ENCODE measurements around the gene TTLL1. TPM values are rescaled to one million over a fixed set of nuclear protein-coding genes. Genes with fewer than 3 reads are reported as not detected.

Gene TTLL1
- total and polyA plus RNA-seq, 2 donors (not counting 3 experiments of a cell fraction or from before 2014, with no cell fraction given): 9.0 to 17.0 TPM

DNA sequence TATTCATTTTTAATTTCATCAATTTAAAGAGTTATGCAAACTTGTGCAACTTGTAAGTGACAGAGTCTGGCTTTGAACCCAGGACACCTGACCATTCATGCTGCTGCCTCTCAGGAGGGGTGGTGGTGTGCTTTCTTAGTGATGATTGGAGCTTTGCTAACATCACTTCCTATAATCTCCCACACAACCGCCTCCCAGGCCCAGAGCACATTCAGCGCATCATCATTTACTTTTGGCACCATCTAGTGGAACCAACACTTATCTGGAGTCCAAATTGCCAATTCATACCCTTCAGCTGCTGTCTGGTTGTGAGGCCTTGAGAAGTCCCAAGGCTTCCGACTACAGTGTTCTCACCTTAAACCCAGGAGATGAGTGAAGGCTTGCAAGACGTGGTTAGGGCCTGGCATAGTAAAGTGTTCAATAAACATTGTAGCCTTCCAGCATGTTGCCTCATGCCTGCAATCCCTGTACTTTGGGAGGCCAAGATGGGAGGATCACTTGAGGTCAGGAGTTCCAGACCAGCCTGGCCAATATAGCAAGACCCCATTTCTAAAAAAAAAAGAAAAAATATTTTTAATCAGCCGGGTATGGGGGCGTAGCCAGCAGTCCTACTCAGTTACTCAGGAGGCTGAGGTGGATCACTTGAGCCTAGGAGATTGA, 1.1 kb upstream of the TTLL1 start:
- BruUV-seq (replicated peaks): no TSS peak
- H3K27me3 ChIP-seq (ENCODE audit: control insufficient read depth in 2 of 2, insufficient read depth in 2 of 2, low read length in 2 of 2): no peaks in the 10 kb centered on the region
- H4K20me1 ChIP-seq (replicated peaks; ENCODE audit: control insufficient read depth, extremely low read depth, insufficient read depth, low read length): no peaks in the 10 kb centered on the region
- H3K79me2 ChIP-seq (ENCODE audit: control insufficient read depth, insufficient read depth, low read length): no peaks in the 10 kb centered on the region
- no peaks in the 10 kb centered on the region for H3K36me3 ChIP-seq (ENCODE audit: control insufficient read depth in 2 of 2, extremely low read depth in 1 of 2, insufficient read depth in 2 of 2, low read length in 2 of 2)
- ChIA-PET POLR2A (interaction anchor here (0.7 kb wide), 1 partner anchor 475 kb away, joined by 3 read pairs; the partner anchor contains the start of gene POLDIP3), CTCF (interaction anchor here (0.6 to 1.6 kb wide), 25 partner anchors 8 to 476 kb away, joined by 3 to 19 read pairs (median 4); partner anchors contain the start of genes ARFGAP3 and POLDIP3)
- TF ChIP-seq, protein P1, sequence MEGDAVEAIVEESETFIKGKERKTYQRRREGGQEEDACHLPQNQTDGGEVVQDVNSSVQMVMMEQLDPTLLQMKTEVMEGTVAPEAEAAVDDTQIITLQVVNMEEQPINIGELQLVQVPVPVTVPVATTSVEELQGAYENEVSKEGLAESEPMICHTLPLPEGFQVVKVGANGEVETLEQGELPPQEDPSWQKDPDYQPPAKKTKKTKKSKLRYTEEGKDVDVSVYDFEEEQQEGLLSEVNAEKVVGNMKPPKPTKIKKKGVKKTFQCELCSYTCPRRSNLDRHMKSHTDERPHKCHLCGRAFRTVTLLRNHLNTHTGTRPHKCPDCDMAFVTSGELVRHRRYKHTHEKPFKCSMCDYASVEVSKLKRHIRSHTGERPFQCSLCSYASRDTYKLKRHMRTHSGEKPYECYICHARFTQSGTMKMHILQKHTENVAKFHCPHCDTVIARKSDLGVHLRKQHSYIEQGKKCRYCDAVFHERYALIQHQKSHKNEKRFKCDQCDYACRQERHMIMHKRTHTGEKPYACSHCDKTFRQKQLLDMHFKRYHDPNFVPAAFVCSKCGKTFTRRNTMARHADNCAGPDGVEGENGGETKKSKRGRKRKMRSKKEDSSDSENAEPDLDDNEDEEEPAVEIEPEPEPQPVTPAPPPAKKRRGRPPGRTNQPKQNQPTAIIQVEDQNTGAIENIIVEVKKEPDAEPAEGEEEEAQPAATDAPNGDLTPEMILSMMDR (IDR thresholded peaks at IDR 0.05; ENCODE audit: extremely low read depth in 1 of 2, insufficient read depth in 1 of 2, low read depth in 1 of 2, low read length in 2 of 2): peak; percentile 39 to 53
- no peak for TF ChIP-seq EZH2 (IDR thresholded peaks at IDR 0.05; ENCODE audit: borderline replicate concordance, low read depth, low read length, severe bottlenecking)
- peak; percentile 80 for DNase-seq (ENCODE audit: low read depth, low spot score)
- no peak overlapping the region for H2AFZ ChIP-seq (ENCODE audit: low read depth, low read length)
- H3K4me1 ChIP-seq (ENCODE audit: control insufficient read depth, extremely low read depth, insufficient read depth, low read length): peaks cover 4% of the 10 kb centered on the region
- no peak overlapping the region for H3K4me2 ChIP-seq (ENCODE audit: insufficient read depth, low read length)
- no peak overlapping the region for H3K4me3 ChIP-seq (replicated peaks in 1 of 3; ENCODE audit: insufficient read depth in 1 of 3, low read depth in 1 of 3, low read length in 3 of 3)
- intact Hi-C loops (cut with micrococcal nuclease): loop anchor here (1.0 kb wide), 2 partner anchors 310 to 469 kb away; no protein-coding TSS in a partner anchor
- FAIRE-seq: peak; percentile 94
- H3K9me1 ChIP-seq (replicated peaks; ENCODE audit: control insufficient read depth, extremely low read depth, insufficient read depth, low read length): no peaks in the 10 kb centered on the region
- no peaks in the 10 kb centered on the region for H3K9me3 ChIP-seq (replicated peaks; ENCODE audit: control insufficient read depth, insufficient read depth, low read length)
- dilution Hi-C loops (cut with MboI; ENCODE audit: extremely low pct_ligation_motif_present, low sequenced_read_pairs): no loop called here
- no peak overlapping the region for H3K9ac ChIP-seq (replicated peaks; ENCODE audit: extremely low read depth, insufficient read depth, low read length)
- H3K27ac ChIP-seq (ENCODE audit: insufficient read depth, low read depth, low read length): no peak overlapping the region

DNA sequence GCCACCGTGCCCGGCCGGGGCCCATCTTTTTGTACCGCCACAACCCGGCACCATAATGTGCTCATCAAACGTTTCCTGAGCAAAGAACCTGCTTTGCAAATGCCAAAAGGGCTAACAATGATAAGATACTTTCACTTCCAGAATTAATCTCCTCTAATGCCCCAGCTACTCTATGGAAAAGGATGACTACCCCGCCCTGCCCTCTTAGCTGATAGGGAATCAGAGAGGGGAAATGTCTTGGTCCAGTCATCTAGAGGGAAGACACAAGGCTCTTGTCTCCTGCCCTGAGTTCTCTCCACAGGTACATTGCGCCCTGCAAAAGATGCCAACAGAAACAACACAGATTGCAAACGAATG, 586 bp downstream of the TTLL1 start:
- Histone ChIP-seq H3K4me2 (ENCODE audit: insufficient read depth, low read length) (peak overlapping the region; percentile 86), H2AFZ (ENCODE audit: low read depth, low read length) (peak overlapping the region; percentile 98), H3K36me3 (ENCODE audit: control insufficient read depth in 2 of 2, extremely low read depth in 1 of 2, insufficient read depth in 2 of 2, low read length in 2 of 2) (no peaks in the 10 kb centered on the region), H3K27me3 (ENCODE audit: control insufficient read depth in 2 of 2, insufficient read depth in 2 of 2, low read length in 2 of 2) (no peaks in the 10 kb centered on the region), H3K4me1 (ENCODE audit: control insufficient read depth, extremely low read depth, insufficient read depth, low read length) (peaks cover 4% of the 10 kb centered on the region), H3K9me1 (replicated peaks; ENCODE audit: control insufficient read depth, extremely low read depth, insufficient read depth, low read length) (no peaks in the 10 kb centered on the region), H3K27ac (ENCODE audit: insufficient read depth, low read depth, low read length) (no peak overlapping the region), H3K4me3 (replicated peaks in 1 of 3; ENCODE audit: insufficient read depth in 1 of 3, low read depth in 1 of 3, low read length in 3 of 3) (peak overlapping the region; percentile 38 to 91 (median 74)), H3K9ac (replicated peaks; ENCODE audit: extremely low read depth, insufficient read depth, low read length) (peak overlapping the region; percentile 35), H3K9me3 (replicated peaks; ENCODE audit: control insufficient read depth, insufficient read depth, low read length) (no peaks in the 10 kb centered on the region), H3K79me2 (ENCODE audit: control insufficient read depth, insufficient read depth, low read length) (no peaks in the 10 kb centered on the region), H4K20me1 (replicated peaks; ENCODE audit: control insufficient read depth, extremely low read depth, insufficient read depth, low read length) (no peaks in the 10 kb centered on the region)
- no peak for DNase-seq (ENCODE audit: low read depth, low spot score)
- ChIA-PET POLR2A (no interaction called here), CTCF (interaction anchor here (0.9 kb wide), 1 partner anchor 99 kb away, joined by 3 read pairs; no protein-coding TSS in a partner anchor)
- FAIRE-seq: no peak
- dilution Hi-C loops (cut with MboI; ENCODE audit: extremely low pct_ligation_motif_present, low sequenced_read_pairs): no loop called here
- BruUV-seq (replicated peaks): TSS peak; percentile 56
- intact Hi-C loops (cut with micrococcal nuclease): loop anchor here (2.0 to 5.0 kb wide), 2 partner anchors 74 to 221 kb away; partner anchors contain the start of gene PACSIN2
- TF ChIP-seq POLR2AphosphoS5 (IDR thresholded peaks at IDR 0.05; ENCODE audit: insufficient read depth, low read depth, low read length) (no peak), FOS (IDR thresholded peaks at IDR 0.05; ENCODE audit: borderline replicate concordance, insufficient read depth, low read length) (no peak), JUN (IDR thresholded peaks at IDR 0.05; ENCODE audit: borderline replicate concordance, insufficient read depth, insufficient read length, low read depth) (no peak), GATA2 (IDR thresholded peaks at IDR 0.05; ENCODE audit: insufficient read depth, insufficient read length, low read depth, low read length) (no peak), POLR2A (IDR thresholded peaks at IDR 0.05; ENCODE audit: low read depth, low read length) (no peak), MYC (IDR thresholded peaks at IDR 0.05; ENCODE audit: low read depth, low read length) (no peak)
- TF ChIP-seq, protein P1 (IDR thresholded peaks at IDR 0.05; ENCODE audit: extremely low read depth in 1 of 2, insufficient read depth in 1 of 2, low read depth in 1 of 2, low read length in 2 of 2): no peak
